SK-N-SH (cell line): ENCODE measurements around the gene RBM20. TPM values are rescaled to one million over a fixed set of nuclear protein-coding genes. Genes with fewer than 3 reads are reported as not detected.

Experiments
- CTCF ChIA-PET: fragments of 300-600, 350-600 bp; formaldehyde crosslinking; extraction: SDS; loops from one replicate; lab custom pipeline; 2021; lab: Yijun Ruan, JAX
- POLR2A ChIA-PET: fragments of 350-600 bp; sonication (Branson Sonifier 250); formaldehyde crosslinking; extraction: SDS; loops from one replicate; lab custom pipeline; 2020; ENCODE audit warnings: antibody characterized with exemption, inconsistent platforms; lab: Yijun Ruan, JAX
- DNase-seq: peaks from one replicate; pipeline ENCODE4 v3.0.0; 2012
- H2AFZ ChIP-seq: fragments of 200-600 bp; sonication (generic); 2 replicates; pipeline ENCODE4 v1.8.1; 2016; ENCODE audit warnings: antibody characterized with exemption, mild to moderate bottlenecking, low read depth
- H3F3A ChIP-seq: fragments of 200-600 bp; sonication (generic); replicated peaks from 2 replicates; pipeline ENCODE3; 2016; ENCODE audit warnings: antibody characterized with exemption, mild to moderate bottlenecking; ENCODE audit not compliant: insufficient read depth
- H3K27ac ChIP-seq, 2 experiments: fragments of 200-500 bp in 1 of 2; fragments of 200-600 bp in 1 of 2; sonication (Bioruptor generic) in 1 of 2; sonication (generic), shearing (Covaris generic) in 1 of 2; 2 replicates each; pipeline versions ENCODE4 v1.5.1 to v1.6.1; 2014 to 2016; ENCODE audit warnings: low read depth in 2 of 2, inconsistent platforms in 1 of 2, low read length in 1 of 2, mild to moderate bottlenecking in 1 of 2, mixed read lengths in 1 of 2
- H3K27me3 ChIP-seq: fragments of 200-600 bp; sonication (generic), shearing (Covaris generic); 2 replicates; pipeline ENCODE4 v1.6.1; 2016; ENCODE audit warnings: mixed run types; ENCODE audit not compliant: insufficient read depth
- H3K36me3 ChIP-seq, 2 experiments: fragments of 200-500 bp in 1 of 2; fragments of 200-600 bp in 1 of 2; sonication (Bioruptor generic) in 1 of 2; sonication (generic) in 1 of 2; replicated peaks in 1 of 2; 2 replicates each; pipeline versions ENCODE3 to v1.5.1; 2014 to 2016; ENCODE audit warnings: low read length in 1 of 2, mild to moderate bottlenecking in 1 of 2; ENCODE audit not compliant: insufficient read depth in 2 of 2, control insufficient read depth in 1 of 2
- H3K4me1 ChIP-seq, 2 experiments: fragments of 200-500 bp in 1 of 2; fragments of 200-600 bp in 1 of 2; sonication (Bioruptor generic) in 1 of 2; sonication (generic), shearing (Covaris generic) in 1 of 2; 2 replicates each; pipeline versions ENCODE4 v1.5.1 to v1.6.1; 2014 to 2016; ENCODE audit warnings: low read depth in 1 of 2, low read length in 1 of 2, mixed run types in 1 of 2; ENCODE audit not compliant: insufficient read depth in 2 of 2, control insufficient read depth in 1 of 2
- H3K4me2 ChIP-seq: fragments of 200-600 bp; sonication (generic), shearing (Covaris generic); 2 replicates; pipeline ENCODE4 v1.6.1; 2017; ENCODE audit warnings: mixed run types
- H3K4me3 ChIP-seq, 2 experiments: fragments of 200-500 bp in 1 of 2; fragments of 200-600 bp in 1 of 2; sonication (Bioruptor generic) in 1 of 2; sonication (generic), shearing (Covaris generic) in 1 of 2; 2 replicates each; pipeline versions ENCODE4 v1.5.1 to v1.8.1; 2014 to 2016; ENCODE audit warnings: low read depth in 2 of 2, inconsistent platforms in 1 of 2, low read length in 1 of 2, mild to moderate bottlenecking in 1 of 2, mixed read lengths in 1 of 2, moderate library complexity in 1 of 2
- H3K79me2 ChIP-seq: fragments of 200-600 bp; sonication (generic); 2 replicates; pipeline ENCODE4 v1.8.1; 2017; ENCODE audit warnings: mild to moderate bottlenecking; ENCODE audit not compliant: insufficient read depth
- H3K9ac ChIP-seq: fragments of 200-600 bp; sonication (generic); 2 replicates; pipeline ENCODE4 v1.6.1; 2017; ENCODE audit warnings: mixed run types
- H3K9me2 ChIP-seq: fragments of 200-600 bp; sonication (generic); 2 replicates; pipeline ENCODE4 v1.6.1; 2017; ENCODE audit warnings: mixed run types
- H3K9me3 ChIP-seq: fragments of 200-600 bp; sonication (generic); 2 replicates; pipeline ENCODE4 v1.6.1; 2017; ENCODE audit warnings: mixed run types, mild to moderate bottlenecking, moderate library complexity
- H4K20me1 ChIP-seq: fragments of 200-600 bp; sonication (generic); 2 replicates; pipeline ENCODE4 v1.6.1; 2017; ENCODE audit warnings: mild to moderate bottlenecking, mixed run types; ENCODE audit not compliant: insufficient read depth
- CTCF ChIP-seq: fragments of 200-600 bp; sonication (generic); IDR thresholded peaks from 2 replicates; pipeline ENCODE4 v1.6.1; 2017; ENCODE audit warnings: antibody characterized with exemption, mild to moderate bottlenecking, moderate library complexity
- EZH2phosphoT487 ChIP-seq: fragments of 200-600 bp; sonication (generic); IDR thresholded peaks from 2 replicates; pipeline ENCODE4 v1.6.1; 2017; ENCODE audit warnings: low read depth, mixed run types, mild to moderate bottlenecking, antibody characterized with exemption, moderate library complexity, borderline replicate concordance
- IRF3 ChIP-seq: fragments of 150-350 bp; IDR thresholded peaks from 2 replicates; pipeline ENCODE4 v1.6.1; 2016; ENCODE audit warnings: mild to moderate bottlenecking, low read depth, low read length
- NFIC ChIP-seq: IDR thresholded peaks from 2 replicates; pipeline ENCODE4 v1.4.0; 2012; ENCODE audit warnings: borderline replicate concordance
- NRF1 ChIP-seq: IDR thresholded peaks from 2 replicates; pipeline ENCODE4 v1.6.1; 2012; ENCODE audit warnings: low read depth, mild to moderate bottlenecking, low read length
- RAD21 ChIP-seq: IDR thresholded peaks from 2 replicates; pipeline ENCODE4 v1.6.1; 2012; ENCODE audit warnings: mild to moderate bottlenecking, low read length
- RCOR1 ChIP-seq: fragments of 150-350 bp; IDR thresholded peaks from 2 replicates; pipeline ENCODE4 v1.6.1; 2017; ENCODE audit warnings: antibody characterized with exemption, low read length
- REST ChIP-seq: IDR thresholded peaks from 2 replicates; pipeline ENCODE4 v1.6.1; 2012; ENCODE audit warnings: mild to moderate bottlenecking, low read depth, low read length, moderate library complexity
- RFX5 ChIP-seq: IDR thresholded peaks from 2 replicates; pipeline ENCODE4 v1.6.1; 2012; ENCODE audit warnings: mild to moderate bottlenecking, improper control_type of control experiment, low read length
- RXRA ChIP-seq: IDR thresholded peaks from 2 replicates; pipeline ENCODE4 v1.4.0; 2012; ENCODE audit warnings: low read depth, mild to moderate bottlenecking, borderline replicate concordance
- SIN3A ChIP-seq: IDR thresholded peaks from 2 replicates; pipeline ENCODE4 v1.6.1; 2012; ENCODE audit warnings: low read depth, mild to moderate bottlenecking, low read length, moderate library complexity, borderline replicate concordance
- SMC3 ChIP-seq: IDR thresholded peaks from 2 replicates; pipeline ENCODE4 v1.6.1; 2012; ENCODE audit warnings: low read depth, low read length, improper control_type of control experiment
- TCF12 ChIP-seq: IDR thresholded peaks from 2 replicates; pipeline ENCODE4 v1.4.0; 2012
- USF1 ChIP-seq: IDR thresholded peaks from 2 replicates; pipeline ENCODE4 v1.4.0; 2012; ENCODE audit warnings: low read depth, borderline replicate concordance
- YY1 ChIP-seq: IDR thresholded peaks from 2 replicates; pipeline ENCODE4 v1.4.0; 2012; ENCODE audit warnings: low read depth, mild to moderate bottlenecking
- ZBTB33 ChIP-seq: IDR thresholded peaks from 2 replicates; pipeline ENCODE4 v1.4.0; 2012; ENCODE audit warnings: low read depth, borderline replicate concordance
- WGBS: methylation state at CpG from one replicate; pipeline ENCODE4 v1.1.6; 2017; ENCODE audit warnings: low lambda C conversion rate; 5-methylcytosine and 5-hydroxymethylcytosine counted together
- polyA plus RNA-seq, 3 experiments: library from polyadenylated mRNA; depleted of rRNA; stranded (reverse); fragments of >200 nt; gene quantifications; 2 replicates each; pipeline ENCODE4 v1.2.3, GENCODE V29; 2012

RBM20 gene
- polyA plus RNA-seq, 1 of the 3 experiments (the other 2 are of a cell fraction) = 0.64 TPM

GRCh38 chr10:110750931-110751330, 106.8 kb downstream of the RBM20 start:
- 55% methylated on average over 2 of the region's 2 CpGs for WGBS
- Histone ChIP-seq H3K9ac (no peak overlapping the region), H2AFZ (no peak overlapping the region), H3K27ac (no peak overlapping the region; a peak in 1 of 4 replicates)
- no peak for TF ChIP-seq NFIC
- TF ChIP-seq RAD21 = no peak
- TF ChIP-seq, all 33 proteins: peak for 0
- no peaks in the 10 kb centered on the region for H4K20me1 ChIP-seq
- POLR2A ChIA-PET = no interaction called here
- no peak overlapping the region for H3K4me3 ChIP-seq
- DNase-seq = no peak
- no peaks in the 10 kb centered on the region for H3F3A ChIP-seq
- peaks cover 11 to 12% of the 10 kb centered on the region in 2 experiments; a peak in 3 of 4 replicates for H3K4me1 ChIP-seq
- no peaks in the 10 kb centered on the region for H3K79me2 ChIP-seq
- no peaks in the 10 kb centered on the region for H3K9me2 ChIP-seq
- H3K27me3 ChIP-seq = no peaks in the 10 kb centered on the region
- CTCF ChIA-PET = no interaction called here
- no peak overlapping the region for H3K4me2 ChIP-seq
- no peaks in the 10 kb centered on the region for H3K36me3 ChIP-seq
- no peaks in the 10 kb centered on the region for H3K9me3 ChIP-seq

GRCh38 chr10:110751850-110752249, 107.7 kb downstream of the RBM20 start:
- H3K27ac ChIP-seq = no peak overlapping the region
- no peaks in the 10 kb centered on the region for H4K20me1 ChIP-seq
- H3K9me2 ChIP-seq = no peaks in the 10 kb centered on the region
- H3K4me1 ChIP-seq = peaks cover 11 to 13% of the 10 kb centered on the region in 2 experiments; a peak in 3 of 4 replicates
- DNase-seq = no peak
- no peaks in the 10 kb centered on the region for H3F3A ChIP-seq
- no peak overlapping the region for H3K4me3 ChIP-seq
- 51% methylated on average over 6 of the region's 6 CpGs for WGBS
- H3K79me2 ChIP-seq = no peaks in the 10 kb centered on the region
- CTCF ChIA-PET = no interaction called here
- no peaks in the 10 kb centered on the region for H3K9me3 ChIP-seq
- H3K9ac ChIP-seq = no peak overlapping the region
- POLR2A ChIA-PET = no interaction called here
- H2AFZ ChIP-seq = no peak overlapping the region
- H3K27me3 ChIP-seq = no peaks in the 10 kb centered on the region
- no peaks in the 10 kb centered on the region for H3K36me3 ChIP-seq
- H3K4me2 ChIP-seq = no peak overlapping the region
- TF ChIP-seq CTCF = no peak
- no peak for TF ChIP-seq IRF3
- no peak for TF ChIP-seq USF1
- TF ChIP-seq RCOR1 = no peak
- TF ChIP-seq TCF12 = no peak
- TF ChIP-seq NRF1 = no peak
- TF ChIP-seq REST = no peak
- TF ChIP-seq YY1 = no peak
- no peak for TF ChIP-seq EZH2phosphoT487
- TF ChIP-seq SMC3 = no peak
- TF ChIP-seq RXRA = no peak
- no peak for TF ChIP-seq SIN3A
- no peak for TF ChIP-seq RFX5
- TF ChIP-seq ZBTB33 = no peak
- TF ChIP-seq, all 33 proteins: peak for 0
